Fibroblast of the aortic adventitia (primary cell): ENCODE data around the gene TFAP2A. TPM values are rescaled to one million over a fixed set of nuclear protein-coding genes. Genes with fewer than 3 reads are reported as not detected.

Source experiments
- DNase-seq: peaks from one replicate; pipeline ENCODE4 v3.0.0-alpha.2; 2010; ENCODE audit warnings: low read depth
- H3K4me3 ChIP-seq: 2 replicates; pipeline ENCODE4 v1.5.1; 2011; ENCODE audit warnings: low read depth, mild to moderate bottlenecking, control low read depth, low read length, moderate library complexity
- CTCF ChIP-seq: IDR thresholded peaks from 2 replicates; pipeline ENCODE4 v1.5.1; 2011; ENCODE audit warnings: mild to moderate bottlenecking, low read length, control low read depth, inconsistent platforms; ENCODE audit not compliant: insufficient read depth
- total RNA-seq: library from RNA; depleted of rRNA; stranded (reverse); fragments of >200 nt; gene quantifications from 2 replicates; pipeline ENCODE4 v1.2.3, GENCODE V29; 2012; ENCODE audit warnings: low replicate concordance

Gene TFAP2A
- total RNA-seq, 1 donor: 1.4 TPM

GRCh38 chr6:10381830-10382208 is 33.1 kb downstream of the TFAP2A start:
- DNase-seq: no peak
- H3K4me3 ChIP-seq: no peak overlapping the region
- TF ChIP-seq CTCF: no peak

GRCh38 chr6:10381133-10381829 is 33.6 kb downstream of the TFAP2A start:
- H3K4me3 ChIP-seq: no peak overlapping the region
- no peak for DNase-seq
- TF ChIP-seq CTCF: peak; percentile 11

GRCh38 chr6:10375391-10375969 is 39.4 kb downstream of the TFAP2A start:
- no peak for TF ChIP-seq CTCF
- no peak for DNase-seq

GRCh38 chr6:10373642-10374359 is 41.1 kb downstream of the TFAP2A start:
- no peak overlapping the region for H3K4me3 ChIP-seq
- DNase-seq: peak; percentile 20
- TF ChIP-seq CTCF: no peak

More at GRCh38 chr6:10375391-10375969, 39.4 kb downstream of the TFAP2A start:
- H3K4me3 ChIP-seq: no peak overlapping the region

- no peak for TF ChIP-seq CTCF
- DNase-seq: no peak
- no peak overlapping the region for H3K4me3 ChIP-seq
These were observed 45.0 kb downstream of the TFAP2A start for GRCh38 chr6:10369896-10370295.

GRCh38 chr6:10368861-10369260 is 46.0 kb downstream of the TFAP2A start:
- TF ChIP-seq CTCF: no peak
- no peak overlapping the region for H3K4me3 ChIP-seq
- no peak for DNase-seq
